Coronary artery (tissue), 2 donors: ENCODE results near the gene PCBP2.

Experiments
- DNase-seq: peaks from one replicate; pipeline ENCODE4 v3.0.0-alpha.2; 2017; ENCODE audit warnings: low spot score
- H3K27ac ChIP-seq, 2 donors: fragments of 200-600 bp; sonication (generic); one replicate each; pipeline ENCODE4 v1.5.1; 2016 to 2019
- H3K4me3 ChIP-seq: fragments of 200-600 bp; sonication (generic); 2 replicates; pipeline ENCODE4 v1.5.1; 2016; ENCODE audit warnings: mild to moderate bottlenecking, moderate library complexity
- CTCF ChIP-seq: fragments of 200-600 bp; sonication (generic); IDR thresholded peaks from one replicate; pipeline ENCODE4 v1.5.1; 2019; ENCODE audit warnings: antibody characterized with exemption

The PCBP2 gene

GRCh38 chr12:53450936-53451335 lies 966 bp upstream of the PCBP2 start:
- no peak for TF ChIP-seq CTCF
- Histone ChIP-seq H3K27ac (no peak overlapping the region), H3K4me3 (no peak overlapping the region)
- no peak for DNase-seq

GRCh38 chr12:53452159-53453077 lies 516 bp downstream of the PCBP2 start:
- DNase-seq = peak; percentile 93

GRCh38 chr12:53453953-53454640 lies 2.2 kb downstream of the PCBP2 start:
- TF ChIP-seq CTCF = no peak
- H3K4me3 ChIP-seq = peak overlapping the region; percentile 92
- no peak for DNase-seq
- H3K27ac ChIP-seq = no peak overlapping the region

More at GRCh38 chr12:53452159-53453077, 516 bp downstream of the PCBP2 start:
- H3K27ac ChIP-seq = peak overlapping the region; percentile 87 to 97
- TF ChIP-seq CTCF = no peak
- H3K4me3 ChIP-seq = peak overlapping the region; percentile 92

- Histone ChIP-seq H3K27ac (no peak overlapping the region), H3K4me3 (peak overlapping the region; percentile 92)
- peak; percentile 22 for DNase-seq
- no peak for TF ChIP-seq CTCF
Measured at GRCh38 chr12:53454707-53455106, 2.8 kb downstream of the PCBP2 start.

- no peak for DNase-seq
- TF ChIP-seq CTCF = no peak
- Histone ChIP-seq H3K4me3 (no peak overlapping the region), H3K27ac (no peak overlapping the region)
Measured at GRCh38 chr12:53456654-53457366, 4.9 kb downstream of the PCBP2 start.

GRCh38 chr12:53459097-53459496 lies 7.2 kb downstream of the PCBP2 start:
- H3K4me3 ChIP-seq = no peak overlapping the region
- no peak overlapping the region for H3K27ac ChIP-seq
- no peak for DNase-seq
- no peak for TF ChIP-seq CTCF
